ENCODE measurements around the gene CT47C1.
A peak's percentile ranks its signal among the peaks of the same experiment; 100 is the strongest.

The CT47C1 gene

GRCh38 chrX:119075270-119076025 lies 2.7 kb downstream of the CT47C1 start:
- FAIRE-seq: no peak

GRCh38 chrX:119082278-119082677 lies 9.5 kb downstream of the CT47C1 start:
- FAIRE-seq: no peak

GRCh38 chrX:119084766-119085165 lies 12.0 kb downstream of the CT47C1 start:
- FAIRE-seq: no peak

- no peak for FAIRE-seq
Measured at GRCh38 chrX:119087121-119087520, 14.3 kb downstream of the CT47C1 start.

GRCh38 chrX:119089619-119090018 lies 16.8 kb downstream of the CT47C1 start:
- FAIRE-seq: no peak

GRCh38 chrX:119090627-119091026 lies 17.8 kb downstream of the CT47C1 start:
- FAIRE-seq: no peak

- no peak for FAIRE-seq
Measured at GRCh38 chrX:119093991-119094735, 21.4 kb downstream of the CT47C1 start.

GRCh38 chrX:119094819-119095218 lies 22.0 kb downstream of the CT47C1 start:
- no peak for FAIRE-seq

GRCh38 chrX:119095936-119096335 lies 23.1 kb downstream of the CT47C1 start:
- no peak for FAIRE-seq

- FAIRE-seq: no peak
Measured at GRCh38 chrX:119101168-119101567, 28.4 kb downstream of the CT47C1 start.

- FAIRE-seq: no peak
Measured at GRCh38 chrX:119105826-119106225, 33.0 kb downstream of the CT47C1 start.

- no peak for FAIRE-seq
Measured at GRCh38 chrX:119107206-119107605, 34.4 kb downstream of the CT47C1 start.

GRCh38 chrX:119118780-119119395 lies 46.1 kb downstream of the CT47C1 start:
- peak; percentile 73 for FAIRE-seq

- no peak for FAIRE-seq
Measured at GRCh38 chrX:119121341-119121740, 48.5 kb downstream of the CT47C1 start.
